Activated CD4-positive, CD25-positive, alpha-beta regulatory T cell treated with anti-CD3 and anti-CD28 coated beads, Interleukin-2, amount 50 U/mL, for 16 hours (primary cell): Measurements from ENCODE around the gene MPP4.
"Not testable (repeated sequence)": the region's sequence is repeated elsewhere in the genome, so short reads cannot be mapped to it uniquely, and the experiment has no call there.

Experiments used
- DNase-seq: peaks from one replicate; pipeline ENCODE4 v3.0.0-alpha.2; 2020; ENCODE audit warnings: low read depth, low spot score

MPP4 gene

GRCh38 chr2:201674298-201674697 lies 24.1 kb downstream of the MPP4 start:
- DNase-seq, result no peak

- DNase-seq, result no peak
Measured at GRCh38 chr2:201673546-201673945, 24.9 kb downstream of the MPP4 start.

- not testable (repeated sequence) for DNase-seq
Measured at GRCh38 chr2:201671205-201671604, 27.2 kb downstream of the MPP4 start.

- no peak for DNase-seq
Measured at GRCh38 chr2:201669865-201670264, 28.6 kb downstream of the MPP4 start.

- DNase-seq, result no peak
Measured at GRCh38 chr2:201668402-201668910, 30.0 kb downstream of the MPP4 start.

GRCh38 chr2:201664334-201664733 lies 34.1 kb downstream of the MPP4 start:
- no peak for DNase-seq

- no peak for DNase-seq
Measured at GRCh38 chr2:201661366-201661765, 37.1 kb downstream of the MPP4 start.

DNA sequence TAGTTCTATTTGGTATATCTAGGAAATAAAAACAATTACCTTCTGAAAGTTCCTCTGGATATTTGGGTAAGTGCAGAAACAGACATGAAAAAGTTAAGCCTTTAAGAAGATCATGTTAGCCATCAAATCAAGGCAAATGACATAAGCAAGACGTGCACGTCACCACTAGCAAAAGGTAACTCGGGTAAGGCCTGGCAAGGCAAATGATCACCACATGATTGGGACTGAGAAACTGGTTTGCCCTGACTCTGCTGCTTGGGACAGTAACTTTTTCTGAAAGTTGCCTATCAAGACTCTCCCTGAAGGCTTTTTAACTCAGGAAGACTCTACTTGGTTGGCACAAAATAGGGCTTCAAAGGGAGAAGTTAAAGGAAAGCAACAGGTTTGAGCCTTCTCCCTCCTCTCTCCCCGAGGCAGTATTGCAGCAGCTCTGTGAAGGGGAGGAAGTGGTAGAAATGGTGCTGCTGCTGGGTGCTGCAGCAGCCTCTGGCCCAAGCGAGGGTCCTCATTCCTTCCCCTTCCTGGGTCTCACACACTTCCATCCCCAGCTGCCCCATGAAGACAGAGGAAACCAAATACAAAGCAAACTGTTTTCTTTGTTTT lies 38.0 kb downstream of the MPP4 start:
- no peak for DNase-seq

GRCh38 chr2:201656740-201657139 lies 41.7 kb downstream of the MPP4 start:
- DNase-seq, result no peak

GRCh38 chr2:201656102-201656501 lies 42.3 kb downstream of the MPP4 start:
- no peak for DNase-seq

DNA sequence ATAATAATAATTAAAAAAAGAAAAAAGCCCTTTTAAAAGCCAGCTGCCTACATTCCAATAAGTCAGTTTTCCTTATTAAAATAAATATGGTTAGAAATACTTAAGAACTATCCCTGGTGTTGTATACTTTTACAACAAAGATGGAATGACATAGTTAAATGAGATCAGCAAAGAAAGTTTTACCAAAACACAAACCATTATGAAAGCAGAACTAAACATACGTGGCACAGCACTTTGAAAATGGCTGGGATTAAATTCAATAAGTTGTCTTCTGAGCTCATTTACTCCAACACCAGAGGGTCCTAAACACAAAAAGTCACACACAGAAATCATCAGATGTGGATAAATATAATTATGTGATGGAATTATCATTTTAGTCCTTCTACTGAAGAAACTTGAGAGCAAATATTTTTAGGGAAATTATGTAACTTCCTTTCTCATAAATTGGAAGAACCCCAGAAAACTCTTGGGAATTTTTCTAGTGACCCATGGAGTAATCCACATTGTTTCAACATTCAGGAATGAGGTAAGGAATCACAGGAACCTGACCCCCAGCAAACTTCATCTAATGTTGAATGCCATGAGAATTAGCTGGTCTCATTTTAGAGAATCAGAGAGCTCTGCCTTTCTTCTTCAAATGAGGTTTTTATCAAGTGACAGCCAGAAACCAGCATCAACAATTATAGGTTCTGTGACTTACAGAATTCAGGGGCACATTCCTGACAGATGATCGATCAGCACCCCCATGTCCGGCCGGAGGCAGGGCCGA lies 43.6 kb downstream of the MPP4 start:
- DNase-seq, result no peak

- no peak for DNase-seq
Measured at GRCh38 chr2:201653221-201653620, 45.2 kb downstream of the MPP4 start.

- DNase-seq, result no peak
Measured at GRCh38 chr2:201649442-201649841, 49.0 kb downstream of the MPP4 start.

DNA sequence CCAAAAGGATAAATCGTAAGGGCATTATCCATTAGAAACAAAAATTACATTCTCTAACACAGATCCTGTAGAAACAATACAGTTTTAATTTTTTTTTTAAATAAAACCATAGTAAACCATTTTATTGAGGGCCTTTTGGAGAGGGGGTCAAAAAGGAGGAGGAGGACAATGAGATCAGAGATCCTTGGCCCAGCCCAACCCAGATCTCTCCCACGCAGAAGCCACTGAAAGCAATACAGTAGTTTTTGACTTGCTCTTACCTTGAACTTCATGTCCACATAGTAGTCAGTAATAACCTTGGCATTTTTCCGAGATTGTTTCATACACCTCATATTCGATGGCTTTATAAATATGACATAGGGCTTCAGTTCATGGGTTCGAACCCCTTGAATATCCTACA lies 51.0 kb downstream of the MPP4 start:
- DNase-seq, result no peak

DNA sequence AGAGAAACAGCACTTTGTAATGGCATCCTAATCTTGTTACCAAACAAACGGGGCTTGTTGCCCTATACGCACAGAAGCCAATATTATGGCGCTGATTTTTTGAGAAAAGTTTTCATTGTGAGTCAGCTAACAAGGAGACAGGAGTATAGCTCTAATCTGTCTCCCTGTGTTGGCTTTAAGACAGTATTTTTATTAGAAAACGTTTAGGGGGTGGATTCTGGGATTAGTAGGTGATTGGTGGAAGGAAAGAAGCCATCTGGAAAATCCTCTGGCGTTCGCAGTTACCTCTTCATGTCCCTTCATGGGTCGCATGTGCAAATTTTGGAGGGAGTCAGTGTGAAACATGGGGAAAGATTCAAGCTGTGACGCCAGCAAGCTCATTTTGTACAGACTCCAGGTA lies 54.4 kb downstream of the MPP4 start:
- no peak for DNase-seq

DNA sequence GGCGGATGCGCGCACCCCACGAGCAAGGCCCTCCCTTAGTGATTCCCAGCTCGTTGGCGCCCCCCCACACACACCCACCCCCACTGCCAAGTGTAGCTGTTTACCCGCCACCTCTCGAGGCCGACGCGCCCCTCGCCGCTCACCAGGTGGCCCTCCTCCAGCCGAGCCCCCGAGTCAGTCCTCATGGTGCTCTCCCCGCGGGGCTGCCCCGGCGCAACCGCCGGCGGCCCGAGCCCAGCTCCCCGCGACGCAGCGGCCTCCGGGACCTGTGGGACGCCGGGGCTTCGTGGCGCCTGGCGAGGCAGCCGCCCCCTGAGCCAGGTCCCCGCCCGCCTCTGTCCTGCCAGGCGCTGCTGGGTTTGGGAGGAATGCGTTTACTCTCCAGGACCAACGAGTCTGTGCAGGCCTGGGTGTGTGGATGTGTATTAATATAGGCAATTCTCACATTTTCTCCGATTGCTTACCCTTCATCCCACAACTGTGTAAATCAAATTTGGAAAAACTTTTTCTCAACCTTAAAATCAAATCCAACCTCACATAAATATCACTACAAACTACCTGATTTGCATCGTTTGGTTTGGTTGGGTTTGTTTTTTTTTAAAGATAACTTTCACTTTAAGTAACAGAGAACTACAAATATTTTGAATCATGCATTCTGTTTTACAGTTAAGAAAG lies 55.1 kb downstream of the MPP4 start, which contains the start of gene TMEM237:
Gene TMEM237 (minus strand): TSS at position 288 of the 675 bp plus-strand sequence. CDS start 103 bp downstream, at position 185.
- DNase-seq, result no peak

DNA sequence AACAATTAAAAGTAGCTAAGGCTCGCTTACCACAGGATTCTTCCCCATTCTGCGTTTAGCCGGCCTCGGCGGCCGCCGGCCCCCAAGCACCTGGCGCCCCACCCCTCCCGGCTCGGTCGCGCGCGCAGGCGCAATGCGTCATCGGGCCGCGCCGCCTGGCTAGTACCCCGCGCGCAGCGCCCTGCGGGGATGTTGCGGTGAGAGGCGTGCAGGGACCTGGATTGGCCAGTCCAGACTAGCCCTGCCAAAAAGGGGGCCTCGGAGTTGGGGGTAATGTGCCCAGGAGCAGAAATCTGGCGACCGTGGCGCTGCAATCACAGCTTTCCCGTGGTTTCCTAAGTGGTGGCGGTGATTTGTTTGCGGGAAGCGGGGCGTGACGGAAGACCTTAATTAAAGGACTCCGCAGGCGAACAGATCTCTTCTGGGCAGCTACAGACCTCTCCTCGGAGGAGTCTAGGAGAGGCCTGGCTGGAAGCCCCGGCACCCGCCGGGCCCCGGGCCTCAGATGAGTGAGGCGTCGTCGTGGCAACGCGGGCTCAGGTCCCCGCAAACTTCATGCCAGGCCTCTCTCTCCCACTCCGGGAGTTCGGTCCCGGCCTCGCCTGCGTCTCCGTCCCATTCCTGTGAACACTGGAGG lies 55.7 kb downstream of the MPP4 start:
- DNase-seq, result peak; percentile 70

DNA sequence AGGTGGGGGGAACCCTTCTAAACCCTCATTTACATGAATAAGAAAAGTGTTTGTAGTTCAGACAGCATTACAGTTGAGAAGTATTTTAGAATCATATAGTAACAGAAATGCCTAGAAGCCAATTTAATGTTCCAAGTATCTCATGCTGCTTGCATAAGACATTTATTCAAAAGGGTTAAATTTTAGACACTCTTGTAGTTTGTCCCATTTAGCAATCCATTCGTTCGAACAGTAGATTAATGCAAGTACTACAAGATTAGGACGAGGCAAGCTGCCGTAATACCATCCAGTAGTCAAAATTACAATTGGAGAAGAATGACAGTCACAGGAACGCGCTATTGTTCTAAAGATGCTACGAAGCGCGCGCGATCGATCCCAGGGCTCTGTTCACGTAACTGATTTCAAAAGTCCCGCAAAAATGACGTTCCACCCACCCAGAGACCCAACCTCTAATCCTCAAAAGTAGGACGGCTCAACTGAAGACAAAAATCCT lies 56.3 kb downstream of the MPP4 start:
- DNase-seq, result no peak

GRCh38 chr2:201639205-201639604 lies 59.2 kb downstream of the MPP4 start:
- no peak for DNase-seq

DNA sequence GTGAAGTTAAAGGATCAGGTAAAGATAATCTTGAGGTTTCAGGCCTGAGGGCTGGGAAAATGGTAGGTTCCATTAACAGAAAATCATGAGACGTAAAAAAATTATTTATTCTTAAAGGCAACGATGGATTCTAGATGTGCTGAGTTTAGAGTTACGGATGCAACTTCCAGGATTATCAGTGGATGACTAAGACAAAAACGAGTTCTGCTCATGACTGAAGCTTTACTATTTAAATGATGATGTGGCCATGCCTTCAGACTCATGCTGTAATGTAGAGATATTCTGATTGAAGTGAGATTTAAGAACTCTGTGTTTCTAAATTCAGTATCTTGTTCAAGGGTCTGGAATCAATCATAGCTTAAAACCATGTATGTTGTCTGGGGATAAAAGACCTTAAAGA lies 60.1 kb downstream of the MPP4 start:
- no peak for DNase-seq

GRCh38 chr2:201633661-201634249 lies 64.7 kb downstream of the MPP4 start:
- no peak for DNase-seq
